ENCODE measurements around the gene ERLEC1.
A peak's percentile ranks its signal among the peaks of the same experiment; 100 is the strongest.
"Not testable (repeated sequence)": the region's sequence is repeated elsewhere in the genome, so short reads cannot be mapped to it uniquely, and the experiment has no call there.

Gene ERLEC1

DNA sequence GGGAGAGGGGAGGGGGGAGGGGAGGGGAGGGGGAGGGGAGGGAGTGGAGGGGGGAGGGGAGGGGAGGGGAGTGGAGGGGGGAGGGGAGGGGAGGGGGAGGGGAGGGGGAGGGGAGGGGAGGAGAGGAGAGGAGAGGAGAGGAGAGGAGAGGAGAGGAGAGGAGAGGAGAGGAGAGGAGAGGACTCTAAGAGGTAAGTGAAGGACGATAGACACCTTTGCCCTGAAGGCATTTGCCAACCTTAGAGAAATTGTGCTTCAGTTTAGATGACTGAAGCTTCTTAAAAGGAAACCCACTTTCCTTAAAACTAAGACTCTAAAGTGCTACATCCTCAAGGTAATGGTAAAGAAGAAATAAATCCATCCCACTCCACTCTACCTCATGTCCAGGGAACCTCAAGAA is 53.7 kb downstream of the ERLEC1 start:
- DNase-seq (ENCODE audit: low spot score): no peak

DNA sequence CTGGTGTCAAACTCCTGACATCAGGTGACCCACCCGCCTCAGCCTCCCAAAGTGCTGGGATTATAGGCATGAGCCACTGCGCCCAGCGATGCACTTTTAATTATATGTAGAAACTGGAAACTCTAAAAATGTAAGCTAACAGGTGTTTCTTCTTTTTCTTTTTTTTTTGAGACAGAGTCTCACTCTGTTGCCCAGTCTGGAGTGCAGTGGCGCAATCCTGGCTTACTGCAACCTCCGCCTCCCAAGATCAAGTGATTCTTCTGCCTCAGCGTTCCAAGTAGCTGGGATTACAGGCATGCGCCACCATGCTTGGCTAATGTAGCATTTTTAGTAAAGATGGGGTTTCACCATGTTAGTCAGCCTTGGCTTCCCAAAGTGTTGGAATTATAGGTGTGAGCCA is 54.8 kb downstream of the ERLEC1 start:
- DNase-seq (ENCODE audit: low spot score): not testable (repeated sequence)

DNA sequence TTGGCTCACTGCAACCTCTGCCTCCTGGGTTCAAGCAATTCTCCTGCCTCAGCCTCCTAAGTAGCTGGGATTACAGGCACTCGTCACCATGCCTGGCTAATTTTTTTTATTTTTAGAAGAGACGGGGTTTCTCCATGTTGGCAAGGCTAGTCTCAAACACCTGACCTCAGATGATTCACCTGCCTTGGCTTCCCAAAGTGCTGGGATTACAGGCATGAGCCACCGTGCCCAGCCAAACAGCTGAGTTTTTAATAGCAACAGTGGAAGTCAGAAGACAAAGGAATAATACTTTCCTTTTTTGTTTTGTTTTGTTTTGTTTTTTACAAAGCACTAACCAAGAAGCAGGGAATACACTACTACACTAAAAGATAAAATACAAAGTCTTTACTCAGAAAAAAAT is 56.0 kb downstream of the ERLEC1 start:
- no peak for DNase-seq (ENCODE audit: low spot score)

- no peak for DNase-seq (ENCODE audit: low spot score)
These were observed 56.8 kb downstream of the ERLEC1 start for GRCh38 chr2:53843595-53843994.

- DNase-seq (ENCODE audit: low spot score): no peak
These were observed 61.2 kb downstream of the ERLEC1 start for GRCh38 chr2:53848062-53848461.

DNA sequence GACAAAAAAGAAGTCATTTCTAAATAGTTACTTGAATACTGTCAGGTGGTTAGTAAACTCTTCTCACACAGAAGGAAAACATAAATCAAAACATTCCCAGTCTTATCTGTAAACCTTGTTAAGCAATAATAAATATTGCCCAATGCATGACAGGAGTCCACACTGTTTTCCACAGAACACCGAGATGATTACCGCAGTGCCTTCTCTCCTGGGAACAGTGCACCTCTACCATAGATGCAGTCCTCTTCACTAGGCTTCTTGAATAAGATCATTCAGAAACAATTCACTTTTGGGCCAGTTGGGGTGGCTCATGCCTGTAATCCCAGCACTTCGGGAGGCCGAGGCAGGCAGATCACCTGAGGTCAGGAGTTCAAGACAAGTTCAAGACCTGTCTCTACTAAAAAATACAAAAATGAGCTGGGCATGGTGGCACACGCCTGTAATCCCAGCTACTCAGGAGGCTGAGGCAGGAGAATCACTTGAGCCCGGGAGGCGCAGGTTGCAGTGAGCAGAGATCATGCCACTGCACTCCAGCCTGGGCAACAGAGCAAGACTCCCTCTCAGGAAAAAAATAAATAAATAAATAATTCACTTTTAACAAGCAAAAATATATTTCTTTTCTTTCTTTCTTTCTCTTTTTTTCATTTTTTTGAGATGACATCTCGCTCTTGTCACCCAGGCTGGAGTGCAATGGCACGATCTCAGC is 64.4 kb downstream of the ERLEC1 start:
- not testable (repeated sequence) for DNase-seq (ENCODE audit: low spot score)

GRCh38 chr2:53852532-53852931 is 65.7 kb downstream of the ERLEC1 start:
- DNase-seq (ENCODE audit: low spot score): no peak

- DNase-seq (ENCODE audit: low spot score): no peak
These were observed 67.8 kb downstream of the ERLEC1 start for GRCh38 chr2:53854678-53855077.

DNA sequence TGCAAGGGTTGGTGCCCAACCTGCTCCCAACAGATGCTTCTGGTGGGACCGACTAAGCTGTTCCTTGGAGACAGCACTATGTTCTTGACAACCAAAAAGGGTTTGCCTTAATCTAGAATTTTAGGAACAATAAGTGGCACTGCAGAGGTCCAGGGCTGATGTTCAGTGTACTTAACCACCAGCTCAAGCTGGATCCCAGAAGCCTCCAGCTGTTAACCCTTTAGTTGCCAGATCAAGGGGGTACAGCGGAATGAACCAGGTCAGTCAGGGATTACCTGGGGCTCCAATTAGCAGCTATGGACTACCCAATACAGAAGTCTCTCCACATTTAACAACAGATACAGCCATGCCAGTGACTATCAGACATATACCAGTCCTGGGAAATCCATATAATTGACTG is 69.4 kb downstream of the ERLEC1 start:
- no peak for DNase-seq (ENCODE audit: low spot score)

- DNase-seq (ENCODE audit: low spot score): peak; percentile 56
These were observed 72.7 kb downstream of the ERLEC1 start, which contains the start of gene GPR75 for GRCh38 chr2:53859206-53860181. GPR75 (minus strand) TSS chr2:53859967; CDS start chr2:53854756, 5,211 bp downstream.

- no peak for DNase-seq (ENCODE audit: low spot score)
These were observed 75.0 kb downstream of the ERLEC1 start for GRCh38 chr2:53861824-53862223.

DNA sequence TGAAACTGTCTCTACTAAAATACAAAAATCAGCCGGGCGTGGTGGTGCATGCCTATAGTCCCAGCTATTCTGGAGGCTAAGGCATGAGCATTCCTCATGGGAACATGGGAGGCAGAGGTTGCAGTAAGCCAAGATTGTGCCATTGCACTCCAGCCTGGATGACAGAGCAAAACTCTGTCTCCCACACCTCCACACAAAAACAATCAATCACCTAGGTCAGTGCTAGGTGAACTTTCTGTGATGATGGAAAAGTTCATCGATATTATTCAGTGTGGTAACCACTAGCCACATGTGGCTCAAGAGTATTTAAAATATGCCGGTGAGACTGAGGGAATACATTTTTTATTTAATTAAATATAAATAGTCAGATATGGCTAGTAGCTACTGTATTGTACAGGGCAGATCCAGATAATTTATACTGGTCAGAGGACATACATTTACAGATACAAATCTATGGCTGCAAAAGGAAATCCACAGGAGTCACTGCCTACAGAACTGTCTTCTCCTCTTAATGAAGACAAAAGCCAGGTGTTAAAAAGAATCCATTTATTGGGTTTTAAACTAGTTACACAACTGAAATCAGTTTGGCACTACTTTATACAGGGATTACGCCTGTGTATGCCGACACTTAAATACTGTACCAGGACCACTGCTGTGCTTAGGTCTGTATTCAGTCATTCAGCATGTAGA is 76.8 kb downstream of the ERLEC1 start:
- no peak for DNase-seq (ENCODE audit: low spot score)

DNA sequence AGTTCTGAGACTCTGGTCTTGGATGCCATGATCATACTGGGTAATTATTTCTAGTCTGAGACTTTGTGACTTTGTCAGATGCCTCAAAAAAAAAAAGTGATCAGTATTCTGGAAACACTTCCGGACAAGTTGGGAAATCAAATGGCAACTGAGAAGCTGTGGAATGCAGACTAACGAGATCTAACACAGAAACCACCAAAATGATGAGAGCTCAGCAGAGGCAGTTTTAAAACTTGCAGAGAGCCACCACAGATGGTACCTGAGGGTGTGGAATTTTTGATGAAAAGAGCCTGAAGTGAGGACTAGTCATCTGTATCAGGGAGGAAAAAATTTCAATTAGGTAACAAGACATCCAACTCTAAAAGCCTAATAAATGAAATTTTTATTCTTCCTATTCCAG is 78.4 kb downstream of the ERLEC1 start:
- peak; percentile 14 for DNase-seq (ENCODE audit: low spot score)

DNA sequence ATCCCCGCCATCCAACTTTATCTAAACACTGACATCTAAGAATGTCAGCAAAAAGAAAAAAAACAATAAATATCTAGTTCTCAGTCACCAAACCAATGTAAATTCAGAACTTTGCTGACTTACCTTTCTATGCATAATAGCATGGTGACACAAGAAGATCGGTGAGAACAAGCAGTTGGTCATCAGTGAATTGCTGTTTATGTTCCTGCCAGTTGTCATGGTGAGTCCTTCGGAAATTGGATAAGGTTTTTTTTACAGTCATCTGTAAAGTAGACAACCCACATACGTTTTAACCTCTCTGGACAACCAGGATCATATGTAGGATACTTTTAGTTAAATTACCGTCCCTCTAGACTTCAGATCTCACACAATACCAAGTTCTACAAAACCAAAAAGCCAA is 79.1 kb downstream of the ERLEC1 start:
- DNase-seq (ENCODE audit: low spot score): no peak

GRCh38 chr2:53867169-53867568 is 80.3 kb downstream of the ERLEC1 start:
- no peak for DNase-seq (ENCODE audit: low spot score)

DNA sequence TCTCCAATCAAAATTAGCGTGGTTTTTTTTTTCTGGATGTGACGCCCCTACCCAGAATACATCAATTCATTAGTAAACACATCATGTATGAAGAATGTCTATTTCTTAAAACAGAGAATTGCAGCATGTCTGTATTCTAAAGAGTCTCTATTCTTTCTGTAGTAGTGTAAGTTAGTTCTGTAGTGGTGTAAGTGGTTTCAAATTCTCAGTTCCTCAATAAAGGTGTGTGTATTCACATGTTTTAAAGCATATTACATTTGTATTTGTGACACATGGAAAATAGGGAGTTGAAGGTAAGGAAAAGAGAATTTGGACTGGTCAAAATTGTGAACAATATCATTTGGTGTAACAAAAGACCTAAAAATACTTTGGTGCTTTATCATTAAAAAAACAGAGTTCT is 80.9 kb downstream of the ERLEC1 start:
- no peak for DNase-seq (ENCODE audit: low spot score)
